ENCODE measurements around the gene CTCFL. TPM values are rescaled to one million over a fixed set of nuclear protein-coding genes. Genes with fewer than 3 reads are reported as not detected.
"Not testable (repeated sequence)": the region's sequence is repeated elsewhere in the genome, so short reads cannot be mapped to it uniquely, and the experiment has no call there.

The CTCFL gene
- total RNA-seq, 1 donor from 2014 or later, result 0.17 TPM

GRCh38 chr20:57536120-57536708, 11.3 kb upstream of the CTCFL start:
- no peak for DNase-seq (ENCODE audit: low spot score)

DNA sequence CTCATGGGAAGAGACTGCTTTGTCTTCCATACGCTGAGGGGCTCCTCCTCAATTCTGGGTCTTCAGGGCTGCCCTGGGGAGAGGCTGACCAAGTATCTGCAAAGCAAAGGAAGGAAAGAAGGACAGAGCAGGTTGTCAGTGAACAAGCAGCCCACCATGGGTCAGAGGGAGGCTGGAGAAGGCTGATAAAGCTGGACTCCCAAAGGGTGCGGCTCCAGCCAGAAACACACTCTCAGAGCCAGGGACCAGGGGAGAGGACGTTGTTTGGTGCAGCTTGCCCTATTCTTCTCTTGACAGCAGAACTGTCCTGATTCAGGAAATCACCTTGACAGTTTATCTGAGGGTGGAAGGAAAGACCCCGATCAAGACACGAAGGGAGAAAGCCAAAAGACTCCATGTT, 10.4 kb upstream of the CTCFL start:
- no peak for DNase-seq (ENCODE audit: low spot score)

DNA sequence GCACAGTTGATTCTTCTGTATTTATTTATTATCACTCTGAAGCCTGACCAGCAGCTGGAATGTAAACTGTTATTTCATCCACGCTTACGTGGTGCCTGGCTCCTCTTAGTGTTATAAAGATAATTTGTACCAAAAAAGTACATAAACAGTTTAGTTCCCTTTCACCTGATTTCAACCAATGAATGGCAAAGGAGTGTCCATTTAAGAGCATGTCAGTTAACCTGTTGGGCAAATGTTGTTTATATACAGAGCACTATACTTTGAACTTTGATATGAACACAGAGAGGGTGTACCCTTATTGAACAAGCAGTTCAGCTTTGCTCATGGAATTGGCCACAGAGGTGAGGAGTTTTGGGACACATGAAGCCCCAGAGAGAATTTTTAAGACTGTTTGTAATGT, 7.2 kb upstream of the CTCFL start:
- no peak for DNase-seq (ENCODE audit: low spot score)

DNA sequence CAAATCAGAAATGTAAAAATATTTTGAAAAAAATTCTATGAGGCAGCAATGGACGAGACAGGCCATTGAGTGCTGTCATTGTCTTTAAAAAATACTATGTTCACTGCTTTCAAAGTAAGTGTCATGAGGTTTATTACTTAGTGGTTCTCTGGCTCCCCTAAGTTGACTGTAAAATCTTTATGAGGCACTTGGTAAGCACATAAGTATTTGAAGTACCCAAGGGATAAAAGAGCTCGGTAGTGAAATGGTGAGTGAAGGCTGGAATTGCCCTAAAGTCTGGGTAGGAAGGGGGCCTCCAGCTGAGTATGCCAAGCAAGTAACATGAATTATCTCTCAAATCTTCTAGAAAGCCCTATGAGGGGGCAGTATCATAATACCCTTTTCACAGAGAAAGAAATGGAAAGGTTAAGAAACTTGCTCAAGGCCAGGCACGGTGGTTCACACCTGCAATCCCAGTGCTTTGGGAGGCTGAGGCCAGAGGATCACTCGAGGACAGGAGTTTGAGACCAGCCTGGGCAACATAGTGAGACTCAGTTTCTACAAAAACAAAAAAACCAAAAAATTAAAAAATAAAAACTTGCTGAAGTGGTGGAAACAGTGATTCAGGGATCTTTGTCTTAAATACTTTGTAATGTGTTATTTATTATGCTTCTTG, 5.5 kb upstream of the CTCFL start:
- DNase-seq (ENCODE audit: low spot score), result no peak

- DNase-seq (ENCODE audit: low spot score), result no peak
Measured at GRCh38 chr20:57529810-57530209, 4.9 kb upstream of the CTCFL start.

GRCh38 chr20:57529160-57529585, 4.2 kb upstream of the CTCFL start:
- DNase-seq (ENCODE audit: low spot score), result no peak

DNA sequence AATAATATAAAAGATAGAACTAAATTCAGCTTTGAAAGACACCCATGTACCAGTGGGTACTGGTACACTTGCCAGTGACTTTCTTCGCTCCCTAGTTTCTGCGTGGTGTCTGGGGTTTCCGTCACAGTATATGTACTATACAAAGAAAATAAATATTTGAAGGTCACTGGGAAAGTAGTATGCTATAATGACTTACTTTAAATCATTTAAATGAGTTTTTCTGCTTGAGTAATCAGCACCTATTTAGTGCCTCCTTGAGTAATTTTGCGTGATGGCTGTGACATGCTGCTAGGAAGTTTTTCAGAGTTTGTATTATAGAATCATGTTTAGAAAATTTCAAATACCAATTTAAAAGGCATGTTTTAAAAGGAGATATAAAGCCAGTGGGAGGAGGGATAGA, 3.2 kb upstream of the CTCFL start:
- DNase-seq (ENCODE audit: low spot score), result no peak

GRCh38 chr20:57527728-57528127, 2.8 kb upstream of the CTCFL start:
- no peak for DNase-seq (ENCODE audit: low spot score)

GRCh38 chr20:57526885-57527460, 2.0 kb upstream of the CTCFL start:
- DNase-seq (ENCODE audit: low spot score), result no peak

- DNase-seq (ENCODE audit: low spot score), result no peak
Measured at GRCh38 chr20:57526087-57526884, 1.3 kb upstream of the CTCFL start.

DNA sequence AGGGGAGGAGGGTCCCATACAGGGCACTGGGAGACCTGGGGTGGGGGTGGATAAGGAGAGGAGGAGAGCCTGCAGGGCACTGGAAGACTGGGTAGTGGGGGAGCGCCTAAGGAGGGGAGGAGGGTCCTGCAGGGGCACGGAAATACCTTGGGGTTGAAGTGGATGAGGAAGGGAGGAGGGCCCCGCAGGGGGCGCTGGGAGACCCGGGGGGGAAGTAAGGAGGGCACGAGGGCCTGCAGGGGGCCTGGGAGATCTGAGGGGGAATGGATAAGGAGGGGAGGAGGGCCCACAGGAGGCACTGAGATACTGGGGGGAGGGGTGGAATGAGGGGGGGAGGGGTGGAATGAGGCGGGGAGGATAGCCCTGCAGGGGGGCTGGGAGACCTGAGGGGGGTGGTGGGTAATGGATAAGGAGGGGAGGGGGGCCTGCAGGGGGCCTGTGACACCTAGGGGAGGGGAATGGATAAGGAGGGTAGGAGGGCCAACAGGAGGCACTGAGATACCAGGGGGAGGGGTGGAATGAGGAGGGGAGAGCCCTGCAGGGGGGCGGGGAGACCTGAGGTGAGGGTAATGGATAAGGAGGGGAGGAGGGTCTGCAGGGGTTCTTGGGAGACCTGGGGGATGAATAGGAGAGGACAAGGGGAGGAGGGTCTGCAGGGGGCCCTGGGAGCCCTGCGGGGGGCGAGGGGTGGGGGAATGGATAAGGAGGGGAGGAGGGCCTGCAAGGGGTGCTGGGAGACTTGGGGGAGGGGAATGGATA, 567 bp upstream of the CTCFL start:
- DNase-seq (ENCODE audit: low spot score), result no peak

- DNase-seq (ENCODE audit: low spot score), result no peak
Measured at GRCh38 chr20:57523782-57524181, 1.2 kb downstream of the CTCFL start.

- no peak for DNase-seq (ENCODE audit: low spot score)
Measured at GRCh38 chr20:57522380-57523140, 2.4 kb downstream of the CTCFL start.

GRCh38 chr20:57517904-57518303, 7.0 kb downstream of the CTCFL start:
- DNase-seq (ENCODE audit: low spot score), result no peak

DNA sequence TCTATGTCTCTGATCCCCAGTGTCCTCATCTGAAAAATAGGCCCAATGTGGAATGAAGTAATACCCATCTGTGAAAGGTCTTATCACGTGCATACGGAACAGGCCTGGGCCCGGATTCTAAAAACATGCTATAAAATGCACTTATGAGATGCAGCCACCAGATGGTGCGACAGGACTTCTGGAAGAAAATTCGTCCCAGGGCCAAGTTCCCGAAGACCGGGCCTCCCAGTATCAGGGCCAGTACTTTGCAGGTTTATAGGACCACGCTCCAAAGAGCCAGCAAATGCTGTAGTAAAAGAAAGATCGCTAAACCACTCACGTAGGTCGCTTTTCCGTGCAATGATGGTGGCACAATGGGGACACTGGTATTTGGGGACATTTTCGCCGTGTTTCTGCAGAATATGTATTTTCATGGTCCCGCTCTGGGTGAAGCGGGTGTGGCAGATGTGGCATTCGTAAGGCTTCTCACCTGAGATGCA, 10.6 kb downstream of the CTCFL start:
- DNase-seq (ENCODE audit: low spot score), result peak; percentile 74

- no peak for DNase-seq (ENCODE audit: low spot score)
Measured at GRCh38 chr20:57513199-57513598, 11.7 kb downstream of the CTCFL start.

DNA sequence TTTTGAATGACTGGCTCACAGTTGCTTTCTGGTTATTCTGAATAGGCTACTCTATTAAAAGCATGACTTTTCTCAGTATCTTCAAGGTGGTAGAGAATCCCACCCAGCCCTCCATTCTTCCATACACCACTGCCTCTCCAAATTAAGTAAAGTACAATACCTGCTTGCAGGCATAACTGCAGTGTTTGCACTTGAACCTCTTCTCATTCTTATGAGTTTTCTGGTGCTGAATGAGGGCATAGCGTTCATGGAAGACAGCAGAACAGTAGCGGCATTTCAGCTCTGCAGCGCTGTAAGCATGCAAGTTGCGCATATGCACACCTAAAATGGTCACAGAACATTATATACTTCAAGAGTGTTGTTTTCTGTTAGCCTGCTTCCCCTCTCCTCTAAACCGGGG, 12.5 kb downstream of the CTCFL start:
- no peak for DNase-seq (ENCODE audit: low spot score)

GRCh38 chr20:57511709-57512108, 13.2 kb downstream of the CTCFL start:
- DNase-seq (ENCODE audit: low spot score), result not testable (repeated sequence)

GRCh38 chr20:57509665-57510237, 15.2 kb downstream of the CTCFL start:
- DNase-seq (ENCODE audit: low spot score), result no peak

GRCh38 chr20:57508831-57509230, 16.1 kb downstream of the CTCFL start:
- no peak for DNase-seq (ENCODE audit: low spot score)

DNA sequence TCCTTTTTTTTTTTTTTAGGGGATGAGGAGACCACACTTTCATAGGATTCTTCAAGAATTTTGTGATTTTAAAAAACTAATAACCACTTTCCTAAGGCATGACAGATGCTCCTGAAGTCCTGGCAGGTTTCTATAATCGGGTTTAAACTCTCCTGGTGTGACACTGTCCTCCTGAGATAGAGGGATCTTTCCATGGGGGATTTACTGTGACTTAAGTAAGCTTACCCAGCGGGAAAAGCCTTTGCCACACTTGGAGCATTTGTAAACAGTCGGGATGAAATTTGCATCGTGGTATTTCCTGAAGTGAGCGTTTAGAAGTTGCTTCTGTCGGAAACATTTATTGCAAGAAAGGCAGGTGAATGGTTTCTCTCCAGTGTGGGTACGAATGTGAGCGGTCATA, 16.6 kb downstream of the CTCFL start:
- no peak for DNase-seq (ENCODE audit: low spot score)
